Skeletal muscle cell (primary cell): ENCODE results near the gene ETFB.

Experiments used
- DNase-seq: peaks from one replicate; pipeline ENCODE4 v3.0.0-alpha.2; 2010; ENCODE audit warnings: low read depth
- H3K4me3 ChIP-seq: 2 replicates; pipeline ENCODE4 v1.5.1; 2011; ENCODE audit warnings: low read depth, mild to moderate bottlenecking, control low read depth, low read length, moderate library complexity

ETFB gene

DNA sequence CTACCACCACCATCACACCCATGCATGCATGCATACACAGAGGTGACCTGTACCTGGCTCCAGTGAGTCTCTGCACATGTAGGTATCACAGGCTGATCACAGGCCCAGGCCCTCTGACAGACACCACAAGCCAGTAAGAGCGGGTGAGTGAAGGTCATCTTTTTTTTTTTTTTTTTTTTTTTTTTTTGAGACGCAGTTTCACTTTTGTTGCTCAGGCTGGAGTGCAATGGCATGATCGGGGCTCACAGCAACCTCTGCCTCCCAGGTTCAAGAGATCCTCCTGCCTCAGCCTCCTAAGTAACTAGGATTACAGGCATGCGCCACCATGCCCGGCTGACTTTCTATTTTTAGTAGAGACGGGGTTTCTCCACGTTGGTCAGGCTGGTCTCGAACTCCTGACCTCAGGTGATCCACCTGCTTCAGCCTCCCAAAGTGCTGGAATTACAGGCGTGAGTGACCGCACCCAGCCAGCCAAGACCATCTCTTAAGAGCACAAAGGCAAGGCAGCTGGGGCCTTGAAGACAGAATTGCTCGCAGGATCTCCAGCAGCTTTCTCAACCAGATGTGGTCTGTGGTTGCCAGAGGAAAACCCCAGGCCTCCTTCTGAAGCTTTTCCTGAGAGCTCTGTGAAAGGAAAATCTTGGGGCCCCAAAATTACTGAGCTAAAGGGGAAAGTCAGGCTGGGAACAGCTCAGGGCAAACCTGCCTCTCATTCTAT is 9.5 kb upstream of the ETFB start:
- DNase-seq: no peak
- H3K4me3 ChIP-seq: no peak overlapping the region

GRCh38 chr19:51372649-51373504 is 6.7 kb upstream of the ETFB start, which contains the start of gene NKG7:
TSS of gene NKG7 (minus strand) at chr19:51372654. CDS start at chr19:51372535, 119 bp downstream.
- no peak for DNase-seq
- no peak within 1 kb of the TSS for H3K4me3 ChIP-seq

DNA sequence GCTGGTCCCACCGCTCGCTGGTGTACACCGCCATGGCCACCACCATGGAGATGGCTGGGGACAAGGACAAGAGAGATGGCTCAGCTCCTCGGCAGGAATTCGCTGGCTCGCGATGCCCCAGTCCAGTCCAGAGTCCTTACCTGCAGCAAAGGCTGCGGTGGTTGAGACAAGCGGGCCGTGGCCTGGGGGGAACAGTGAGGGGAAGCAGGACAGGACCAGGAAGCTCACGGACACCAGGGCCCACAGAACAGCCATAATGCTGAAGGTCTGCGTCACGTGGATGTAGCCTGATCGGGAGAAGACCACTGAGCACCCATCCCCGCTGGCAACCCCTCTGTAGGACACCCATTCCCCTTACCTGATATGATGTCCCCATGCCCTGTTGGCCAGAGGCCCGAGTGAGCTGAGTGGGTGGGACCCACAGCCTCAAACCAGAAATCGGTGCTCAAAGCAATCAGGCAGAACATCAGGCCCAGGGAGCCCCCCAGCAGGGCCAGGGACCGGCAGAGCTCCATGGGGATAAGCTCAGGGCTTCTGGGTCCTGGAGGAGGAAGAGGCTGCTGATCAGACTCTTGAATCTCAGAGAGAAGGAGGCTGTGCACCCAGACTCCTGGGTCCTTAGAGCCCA is 5.9 kb upstream of the ETFB start:
- no peak for DNase-seq
- no peak overlapping the region for H3K4me3 ChIP-seq

DNA sequence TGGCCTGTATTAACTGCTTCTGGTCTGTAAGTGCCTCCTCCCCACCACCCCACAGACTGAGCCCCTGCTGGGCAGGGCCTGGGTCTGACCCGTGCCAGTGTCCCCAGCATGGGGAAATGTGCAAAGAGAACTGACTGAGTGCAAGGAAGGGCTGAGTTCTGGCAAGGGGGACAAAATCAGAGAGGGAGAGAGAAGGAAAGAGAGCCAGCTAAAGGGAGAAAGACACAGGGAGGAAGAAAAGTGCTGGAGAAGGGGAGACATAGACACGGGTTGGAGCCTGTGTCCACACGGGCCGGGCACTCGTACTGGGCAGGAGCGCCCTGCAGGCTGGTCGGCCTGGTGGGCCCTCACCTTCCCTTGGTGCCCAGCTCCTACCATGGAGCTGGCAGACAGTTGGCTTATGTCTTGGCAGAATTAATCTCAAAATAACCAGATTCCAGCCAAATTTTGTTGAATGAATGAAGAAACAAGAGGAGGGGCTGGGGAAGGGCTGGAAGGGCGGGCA is 5.0 kb upstream of the ETFB start:
- no peak overlapping the region for H3K4me3 ChIP-seq
- DNase-seq: no peak

DNA sequence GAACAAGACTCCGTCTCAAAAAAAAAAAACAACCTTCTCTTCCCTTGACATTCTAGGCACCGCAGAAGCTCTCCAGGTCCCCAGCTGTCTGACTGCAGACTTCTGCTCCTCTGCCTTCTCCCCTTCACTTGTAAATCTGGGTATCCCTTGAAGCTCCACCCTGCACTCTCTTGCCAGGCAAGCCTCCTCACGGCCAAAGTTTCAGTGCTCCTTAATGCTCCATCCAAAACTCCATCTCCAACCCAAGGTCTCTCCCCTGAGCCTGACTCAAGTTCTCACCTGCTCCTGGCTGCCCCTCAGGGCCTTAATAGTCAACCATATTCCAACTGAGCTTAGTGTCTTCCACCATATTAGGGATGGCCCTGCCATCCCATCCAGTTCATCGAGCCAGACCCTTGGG is 4.0 kb upstream of the ETFB start:
- no peak overlapping the region for H3K4me3 ChIP-seq
- DNase-seq: no peak

DNA sequence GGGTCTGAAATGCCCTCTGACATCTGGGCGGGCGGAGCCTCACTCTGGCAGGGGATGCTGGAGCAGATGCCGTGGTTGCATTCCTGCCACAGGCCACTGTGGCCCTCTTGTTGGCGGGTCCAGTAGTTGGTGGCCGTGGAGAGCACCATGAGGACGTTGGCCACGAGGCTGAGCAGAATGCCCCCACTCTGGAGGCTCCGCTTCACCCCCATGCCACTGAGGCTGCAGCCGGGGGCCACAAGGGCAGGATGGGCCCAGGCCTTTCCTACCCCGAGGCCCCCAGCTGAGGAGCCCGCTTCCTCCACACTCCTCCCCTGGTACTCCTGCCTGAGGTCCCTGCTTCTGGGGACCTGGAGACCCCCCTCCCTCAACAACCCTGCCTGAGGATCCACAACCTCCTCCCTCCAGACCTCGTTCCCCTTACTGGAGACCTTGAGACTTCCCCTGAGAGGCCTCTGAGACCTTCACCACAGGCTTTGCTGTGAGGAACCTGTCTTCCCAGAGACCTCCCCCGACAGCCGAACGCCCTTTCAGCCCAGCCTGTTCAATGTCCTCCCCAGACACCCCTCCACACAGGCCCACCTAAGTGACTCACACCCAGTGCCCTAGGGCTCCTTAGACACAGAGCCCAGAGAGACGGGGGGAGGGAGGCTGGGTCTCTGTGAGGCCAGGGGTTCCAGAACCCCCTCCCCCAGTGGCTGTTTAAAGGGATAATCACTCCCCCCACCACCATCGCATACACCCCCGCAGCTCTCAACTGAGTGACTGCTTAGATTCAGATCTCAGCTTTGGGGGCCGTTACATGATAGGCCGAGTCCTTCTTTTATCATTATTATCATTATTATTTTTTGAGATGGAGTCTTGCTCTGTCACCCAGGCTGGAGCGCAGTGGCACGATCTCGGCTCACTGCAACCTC is 2.4 kb upstream of the ETFB start, which contains the start of gene CLDND2:
CLDND2 (minus strand) TSS at position 638 of the 917 bp plus-strand sequence; CDS start at position 212, 426 bp downstream.
- peak within 1 kb of the TSS; percentile 94 for H3K4me3 ChIP-seq
- no peak for DNase-seq

- peak; percentile 94 for DNase-seq
- H3K4me3 ChIP-seq: peak overlapping the region; percentile 94
These were observed 1.6 kb upstream of the ETFB start for GRCh38 chr19:51367565-51368365.

DNA sequence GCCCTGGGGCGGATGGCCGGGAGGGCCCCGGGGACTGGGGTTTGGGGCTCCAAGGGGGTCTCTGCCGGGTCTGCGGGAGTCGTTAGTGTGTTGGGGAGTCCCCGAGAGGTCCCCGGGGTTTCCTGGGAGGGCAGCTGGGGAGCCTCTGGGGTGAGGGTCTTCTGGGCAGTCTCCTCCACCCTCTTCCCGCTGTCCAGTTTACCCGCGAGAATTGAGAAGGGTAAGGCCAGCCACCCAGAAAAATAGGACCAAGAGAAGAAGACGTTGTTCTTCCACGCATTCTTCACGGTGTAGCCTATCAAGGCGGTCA is 1.0 kb upstream of the ETFB start:
- DNase-seq: no peak
- peak overlapping the region; percentile 94 for H3K4me3 ChIP-seq

- DNase-seq: peak; percentile 94
- H3K4me3 ChIP-seq: peak overlapping the region; percentile 94
These were observed 434 bp upstream of the ETFB start for GRCh38 chr19:51366389-51367254.

GRCh38 chr19:51365211-51365964 is 800 bp downstream of the ETFB start:
- DNase-seq: no peak
- H3K4me3 ChIP-seq: peak overlapping the region; percentile 94

DNA sequence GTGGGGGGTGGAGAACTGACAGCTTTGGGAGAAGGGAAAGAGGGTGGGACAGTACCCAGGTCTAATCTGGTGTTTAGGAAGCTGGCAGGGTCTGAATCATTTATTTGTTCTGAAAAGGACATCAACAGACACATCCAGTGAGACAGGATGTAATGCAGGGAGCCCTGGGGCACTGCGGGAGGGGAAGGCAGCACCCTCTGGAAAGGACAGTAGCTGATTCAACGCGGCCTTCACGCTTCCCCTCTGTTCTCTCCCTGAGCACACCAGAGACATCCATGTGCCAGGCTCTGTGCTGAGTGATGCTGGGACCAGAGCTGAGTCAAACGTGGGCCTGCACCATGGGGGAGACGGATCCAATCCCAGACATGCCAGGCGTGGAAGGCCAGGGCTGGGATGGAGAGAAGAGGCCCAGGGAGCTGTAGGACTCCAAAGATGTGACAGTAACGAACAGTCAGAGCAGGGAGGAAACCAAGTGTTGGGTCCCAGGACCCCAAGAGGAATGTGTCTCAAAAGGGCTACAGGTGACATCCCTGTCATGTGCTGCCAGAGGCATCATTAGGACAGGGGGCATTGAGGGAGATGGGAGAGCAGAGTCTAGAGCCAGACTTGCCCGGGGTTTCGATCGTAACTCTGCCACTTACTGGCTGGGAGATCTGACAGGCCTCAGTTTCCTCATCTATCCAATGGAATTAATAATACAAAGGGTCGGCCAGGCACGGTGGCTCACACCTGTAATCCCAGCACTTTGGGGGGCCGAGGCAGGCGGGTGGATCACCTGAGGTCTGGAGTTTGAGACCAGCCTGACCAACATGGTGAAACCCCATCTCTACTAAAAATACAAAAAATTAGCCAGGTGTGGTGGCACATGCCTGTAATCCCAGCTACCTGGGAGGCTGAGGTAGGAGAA is 1.7 kb downstream of the ETFB start:
- no peak overlapping the region for H3K4me3 ChIP-seq
- no peak for DNase-seq

GRCh38 chr19:51361239-51361638 is 4.9 kb downstream of the ETFB start:
- H3K4me3 ChIP-seq: no peak overlapping the region

GRCh38 chr19:51359294-51359693 is 6.9 kb downstream of the ETFB start:
- no peak overlapping the region for H3K4me3 ChIP-seq
- peak; percentile 90 for DNase-seq

More at GRCh38 chr19:51361239-51361638, 4.9 kb downstream of the ETFB start:
- no peak for DNase-seq

- H3K4me3 ChIP-seq: no peak overlapping the region
- DNase-seq: no peak
These were observed 8.2 kb downstream of the ETFB start for GRCh38 chr19:51357952-51358351.

GRCh38 chr19:51356159-51356801 is 9.9 kb downstream of the ETFB start:
- no peak overlapping the region for H3K4me3 ChIP-seq
- DNase-seq: no peak
